ENCODE results near the gene RTKN. TPM values are rescaled to one million over a fixed set of nuclear protein-coding genes. Genes with fewer than 3 reads are reported as not detected.

RTKN gene
- total and polyA plus RNA-seq, 2 of the 13 experiments (the other 11 are each of a cell fraction or from before 2014, with no cell fraction given) = 159 to 166 TPM

GRCh38 chr2:74472086-74472944, 30.6 kb upstream of the RTKN start, which contains the start of gene MRPL53 (continued):
- TF ChIP-seq THAP9 (CRISPR knock-in tag; IDR thresholded peaks at IDR 0.05; ENCODE audit: borderline replicate concordance) (peak; percentile 96), NCOA2 (CRISPR knock-in tag; IDR thresholded peaks at IDR 0.05) (peak; percentile 52; the same call in 1 of the 2 replicates), NFIB (CRISPR knock-in tag; IDR thresholded peaks at IDR 0.05; ENCODE audit: borderline replicate concordance) (no peak), NBN (conservative IDR thresholded peaks at IDR 0.05) (no peak), ZFP36L2 (CRISPR knock-in tag; IDR thresholded peaks at IDR 0.05) (peak; percentile 16; the same call in 1 of the 2 replicates), ZNF616 (CRISPR knock-in tag; IDR thresholded peaks at IDR 0.05; ENCODE audit: low read depth) (peak; percentile 91; the same call in 1 of the 2 replicates), NFE2L1 (CRISPR knock-in tag; IDR thresholded peaks at IDR 0.05; ENCODE audit: borderline replicate concordance) (no peak; the same call in 1 of the 2 replicates), NONO (IDR thresholded peaks at IDR 0.05) (no peak), NONO (CRISPR knock-in tag; conservative IDR thresholded peaks at IDR 0.05) (peak; percentile 100), AHR (CRISPR knock-in tag; IDR thresholded peaks at IDR 0.05) (peak; percentile 90; the same call in 1 of the 2 replicates), MAX (IDR thresholded peaks at IDR 0.05) (peak; percentile 95), ZNF34 (CRISPR knock-in tag; IDR thresholded peaks at IDR 0.05; ENCODE audit: borderline replicate concordance) (peak; percentile 88), U2AF1 (optimal IDR thresholded peaks at IDR 0.05; ENCODE audit: low read depth, low read length) (peak; percentile 93), FOXA3 (CRISPR knock-in tag; IDR thresholded peaks at IDR 0.05) (peak; percentile 70; the same call in 1 of the 2 replicates)
- TF ChIP-seq, protein P1, sequence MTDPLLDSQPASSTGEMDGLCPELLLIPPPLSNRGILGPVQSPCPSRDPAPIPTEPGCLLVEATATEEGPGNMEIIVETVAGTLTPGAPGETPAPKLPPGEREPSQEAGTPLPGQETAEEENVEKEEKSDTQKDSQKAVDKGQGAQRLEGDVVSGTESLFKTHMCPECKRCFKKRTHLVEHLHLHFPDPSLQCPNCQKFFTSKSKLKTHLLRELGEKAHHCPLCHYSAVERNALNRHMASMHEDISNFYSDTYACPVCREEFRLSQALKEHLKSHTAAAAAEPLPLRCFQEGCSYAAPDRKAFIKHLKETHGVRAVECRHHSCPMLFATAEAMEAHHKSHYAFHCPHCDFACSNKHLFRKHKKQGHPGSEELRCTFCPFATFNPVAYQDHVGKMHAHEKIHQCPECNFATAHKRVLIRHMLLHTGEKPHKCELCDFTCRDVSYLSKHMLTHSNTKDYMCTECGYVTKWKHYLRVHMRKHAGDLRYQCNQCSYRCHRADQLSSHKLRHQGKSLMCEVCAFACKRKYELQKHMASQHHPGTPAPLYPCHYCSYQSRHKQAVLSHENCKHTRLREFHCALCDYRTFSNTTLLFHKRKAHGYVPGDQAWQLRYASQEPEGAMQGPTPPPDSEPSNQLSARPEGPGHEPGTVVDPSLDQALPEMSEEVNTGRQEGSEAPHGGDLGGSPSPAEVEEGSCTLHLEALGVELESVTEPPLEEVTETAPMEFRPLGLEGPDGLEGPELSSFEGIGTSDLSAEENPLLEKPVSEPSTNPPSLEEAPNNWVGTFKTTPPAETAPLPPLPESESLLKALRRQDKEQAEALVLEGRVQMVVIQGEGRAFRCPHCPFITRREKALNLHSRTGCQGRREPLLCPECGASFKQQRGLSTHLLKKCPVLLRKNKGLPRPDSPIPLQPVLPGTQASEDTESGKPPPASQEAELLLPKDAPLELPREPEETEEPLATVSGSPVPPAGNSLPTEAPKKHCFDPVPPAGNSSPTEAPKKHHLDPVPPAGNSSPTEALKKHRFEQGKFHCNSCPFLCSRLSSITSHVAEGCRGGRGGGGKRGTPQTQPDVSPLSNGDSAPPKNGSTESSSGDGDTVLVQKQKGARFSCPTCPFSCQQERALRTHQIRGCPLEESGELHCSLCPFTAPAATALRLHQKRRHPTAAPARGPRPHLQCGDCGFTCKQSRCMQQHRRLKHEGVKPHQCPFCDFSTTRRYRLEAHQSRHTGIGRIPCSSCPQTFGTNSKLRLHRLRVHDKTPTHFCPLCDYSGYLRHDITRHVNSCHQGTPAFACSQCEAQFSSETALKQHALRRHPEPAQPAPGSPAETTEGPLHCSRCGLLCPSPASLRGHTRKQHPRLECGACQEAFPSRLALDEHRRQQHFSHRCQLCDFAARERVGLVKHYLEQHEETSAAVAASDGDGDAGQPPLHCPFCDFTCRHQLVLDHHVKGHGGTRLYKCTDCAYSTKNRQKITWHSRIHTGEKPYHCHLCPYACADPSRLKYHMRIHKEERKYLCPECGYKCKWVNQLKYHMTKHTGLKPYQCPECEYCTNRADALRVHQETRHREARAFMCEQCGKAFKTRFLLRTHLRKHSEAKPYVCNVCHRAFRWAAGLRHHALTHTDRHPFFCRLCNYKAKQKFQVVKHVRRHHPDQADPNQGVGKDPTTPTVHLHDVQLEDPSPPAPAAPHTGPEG (CRISPR knock-in tag; IDR thresholded peaks at IDR 0.05) = peak; percentile 94
- TF ChIP-seq, protein P2, sequence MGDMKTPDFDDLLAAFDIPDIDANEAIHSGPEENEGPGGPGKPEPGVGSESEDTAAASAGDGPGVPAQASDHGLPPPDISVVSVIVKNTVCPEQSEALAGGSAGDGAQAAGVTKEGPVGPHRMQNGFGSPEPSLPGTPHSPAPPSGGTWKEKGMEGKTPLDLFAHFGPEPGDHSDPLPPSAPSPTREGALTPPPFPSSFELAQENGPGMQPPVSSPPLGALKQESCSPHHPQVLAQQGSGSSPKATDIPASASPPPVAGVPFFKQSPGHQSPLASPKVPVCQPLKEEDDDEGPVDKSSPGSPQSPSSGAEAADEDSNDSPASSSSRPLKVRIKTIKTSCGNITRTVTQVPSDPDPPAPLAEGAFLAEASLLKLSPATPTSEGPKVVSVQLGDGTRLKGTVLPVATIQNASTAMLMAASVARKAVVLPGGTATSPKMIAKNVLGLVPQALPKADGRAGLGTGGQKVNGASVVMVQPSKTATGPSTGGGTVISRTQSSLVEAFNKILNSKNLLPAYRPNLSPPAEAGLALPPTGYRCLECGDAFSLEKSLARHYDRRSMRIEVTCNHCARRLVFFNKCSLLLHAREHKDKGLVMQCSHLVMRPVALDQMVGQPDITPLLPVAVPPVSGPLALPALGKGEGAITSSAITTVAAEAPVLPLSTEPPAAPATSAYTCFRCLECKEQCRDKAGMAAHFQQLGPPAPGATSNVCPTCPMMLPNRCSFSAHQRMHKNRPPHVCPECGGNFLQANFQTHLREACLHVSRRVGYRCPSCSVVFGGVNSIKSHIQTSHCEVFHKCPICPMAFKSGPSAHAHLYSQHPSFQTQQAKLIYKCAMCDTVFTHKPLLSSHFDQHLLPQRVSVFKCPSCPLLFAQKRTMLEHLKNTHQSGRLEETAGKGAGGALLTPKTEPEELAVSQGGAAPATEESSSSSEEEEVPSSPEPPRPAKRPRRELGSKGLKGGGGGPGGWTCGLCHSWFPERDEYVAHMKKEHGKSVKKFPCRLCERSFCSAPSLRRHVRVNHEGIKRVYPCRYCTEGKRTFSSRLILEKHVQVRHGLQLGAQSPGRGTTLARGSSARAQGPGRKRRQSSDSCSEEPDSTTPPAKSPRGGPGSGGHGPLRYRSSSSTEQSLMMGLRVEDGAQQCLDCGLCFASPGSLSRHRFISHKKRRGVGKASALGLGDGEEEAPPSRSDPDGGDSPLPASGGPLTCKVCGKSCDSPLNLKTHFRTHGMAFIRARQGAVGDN (CRISPR knock-in tag; IDR thresholded peaks at IDR 0.05) = peak; percentile 100
